Measurements from ENCODE around the gene PTGS1.
"Not testable (repeated sequence)": the region's sequence is repeated elsewhere in the genome, so short reads cannot be mapped to it uniquely, and the experiment has no call there.

Gene PTGS1

DNA sequence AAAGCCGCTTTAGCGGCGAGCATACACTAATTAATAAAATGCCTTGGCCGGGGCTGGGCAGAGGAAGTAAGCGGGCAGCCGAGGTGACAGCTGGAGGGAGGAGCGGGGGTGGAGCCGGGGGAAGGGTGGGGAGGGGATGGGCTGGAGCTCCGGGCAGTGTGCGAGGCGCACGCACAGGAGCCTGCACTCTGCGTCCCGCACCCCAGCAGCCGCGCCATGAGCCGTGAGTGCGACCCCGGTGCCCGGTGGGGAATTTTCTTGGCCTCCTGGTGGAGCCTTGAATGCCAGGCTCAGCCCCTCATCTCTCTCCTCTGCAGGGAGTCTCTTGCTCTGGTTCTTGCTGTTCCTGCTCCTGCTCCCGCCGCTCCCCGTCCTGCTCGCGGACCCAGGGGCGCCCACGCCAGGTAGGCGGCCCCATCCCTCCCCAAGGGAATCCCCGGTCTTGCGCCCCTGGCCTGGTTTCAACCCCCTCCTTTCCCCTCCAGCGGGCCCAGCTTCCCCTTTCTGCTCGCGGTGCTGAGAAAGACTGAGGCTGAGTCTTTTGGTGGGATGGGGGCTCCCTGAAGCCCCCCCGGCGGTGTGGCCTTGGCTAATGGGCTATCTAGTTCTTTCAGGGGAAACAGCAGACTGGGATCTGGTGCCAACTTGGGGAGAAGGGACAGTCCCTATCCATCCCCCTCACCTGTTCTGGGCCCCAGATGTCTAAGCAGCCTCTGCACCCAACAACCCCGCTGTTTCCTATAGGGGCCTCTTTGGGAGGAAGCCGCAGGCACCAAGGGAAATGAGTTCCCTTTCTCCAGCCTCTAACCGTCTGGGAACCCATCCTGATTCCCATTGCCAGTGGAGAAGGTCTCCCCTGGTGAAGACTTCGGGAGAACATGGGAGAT, at the start of gene PTGS1:
TSS of gene PTGS1 (plus strand) at position 156 of the 887 bp plus-strand sequence. CDS start at position 217, 61 bp downstream.
- Histone ChIP-seq H4K20me1 (ENCODE audit: low read depth, low read length) (no peaks in the 10 kb centered on the region), H3K9me3 (ENCODE audit: insufficient read depth, low read length) (no peaks in the 10 kb centered on the region), H3K79me2 (ENCODE audit: insufficient read depth, low read length) (no peaks in the 10 kb centered on the region), H3K36me3 (ENCODE audit: low read length) (no peaks in the 10 kb centered on the region), H3K9me2 (replicated peaks; ENCODE audit: insufficient read depth, low read length) (no peaks in the 10 kb centered on the region), H3K27me3 (ENCODE audit: low read length) (no peaks in the 10 kb centered on the region), H3K4me2 (ENCODE audit: low read depth, low read length, poor library complexity, severe bottlenecking) (peak within 1 kb of the TSS; percentile 66), H3K27ac (ENCODE audit: low read depth, low read length) (no peak within 1 kb of the TSS), H3F3A (ENCODE audit: insufficient read depth) (no peaks in the 10 kb centered on the region), H3K9ac (ENCODE audit: low read length) (peak within 1 kb of the TSS; percentile 34), H3K4me3 (ENCODE audit: insufficient read depth, low read length, poor library complexity, severe bottlenecking) (peak within 1 kb of the TSS; percentile 40), H2AFZ (ENCODE audit: low read depth, low read length, severe bottlenecking) (peak within 1 kb of the TSS; percentile 88)
- TF ChIP-seq CTCF (IDR thresholded peaks at IDR 0.05; ENCODE audit: insufficient read depth, low read length, poor library complexity, severe bottlenecking), result no peak
- no peak for TF ChIP-seq EZH2phosphoT487 (conservative IDR thresholded peaks at IDR 0.05; ENCODE audit: low read length)

DNA sequence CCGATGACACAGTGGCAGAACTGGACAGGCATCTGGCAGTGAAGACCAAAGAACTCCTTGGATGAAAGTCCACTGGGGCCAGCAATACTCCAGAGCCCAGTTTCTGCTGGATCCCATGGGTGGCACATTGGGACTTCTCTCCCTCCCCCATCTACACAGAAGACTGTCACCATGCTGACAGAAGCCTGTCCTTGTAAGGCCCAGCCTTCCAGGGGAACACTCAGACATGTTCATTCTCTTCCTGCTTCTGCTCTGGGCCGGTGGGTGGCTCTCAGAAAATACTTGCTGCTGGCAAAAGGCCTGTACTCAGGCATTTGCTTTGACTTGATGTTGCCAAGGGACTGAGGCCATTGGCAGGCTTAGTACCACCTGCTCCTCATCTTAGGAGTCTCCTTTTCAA, 48.3 kb upstream of the PTGS1 start:
- H3K9me3 ChIP-seq (ENCODE audit: insufficient read depth, low read length), result no peaks in the 10 kb centered on the region
- no peaks in the 10 kb centered on the region for H3F3A ChIP-seq (ENCODE audit: insufficient read depth)
- H3K9ac ChIP-seq (ENCODE audit: low read length), result no peak overlapping the region
- no peak overlapping the region for H3K27ac ChIP-seq (ENCODE audit: low read depth, low read length)
- H3K79me2 ChIP-seq (ENCODE audit: insufficient read depth, low read length), result no peaks in the 10 kb centered on the region
- H3K27me3 ChIP-seq (ENCODE audit: low read length), result no peaks in the 10 kb centered on the region
- no peaks in the 10 kb centered on the region; the same call in 1 of the 2 replicates for H3K36me3 ChIP-seq (ENCODE audit: low read length)
- no peak overlapping the region for H3K4me3 ChIP-seq (ENCODE audit: insufficient read depth, low read length, poor library complexity, severe bottlenecking)
- no peak overlapping the region for H2AFZ ChIP-seq (ENCODE audit: low read depth, low read length, severe bottlenecking)
- no peak overlapping the region for H3K4me2 ChIP-seq (ENCODE audit: low read depth, low read length, poor library complexity, severe bottlenecking)
- no peaks in the 10 kb centered on the region for H4K20me1 ChIP-seq (ENCODE audit: low read depth, low read length)
- no peaks in the 10 kb centered on the region for H3K9me2 ChIP-seq (replicated peaks; ENCODE audit: insufficient read depth, low read length)
- TF ChIP-seq CTCF (IDR thresholded peaks at IDR 0.05; ENCODE audit: insufficient read depth, low read length, poor library complexity, severe bottlenecking) (no peak), EZH2phosphoT487 (conservative IDR thresholded peaks at IDR 0.05; ENCODE audit: low read length) (no peak)

GRCh38 chr9:122324665-122325064, 46.2 kb upstream of the PTGS1 start:
- not testable (repeated sequence) for H2AFZ ChIP-seq (ENCODE audit: low read depth, low read length, severe bottlenecking); H3F3A ChIP-seq (ENCODE audit: insufficient read depth); H3K36me3 ChIP-seq (ENCODE audit: low read length); H3K79me2 ChIP-seq (ENCODE audit: insufficient read depth, low read length); H3K4me3 ChIP-seq (ENCODE audit: insufficient read depth, low read length, poor library complexity, severe bottlenecking); H3K4me2 ChIP-seq (ENCODE audit: low read depth, low read length, poor library complexity, severe bottlenecking); H3K9me2 ChIP-seq (replicated peaks; ENCODE audit: insufficient read depth, low read length); H4K20me1 ChIP-seq (ENCODE audit: low read depth, low read length); H3K9ac ChIP-seq (ENCODE audit: low read length); H3K27ac ChIP-seq (ENCODE audit: low read depth, low read length); H3K9me3 ChIP-seq (ENCODE audit: insufficient read depth, low read length); H3K27me3 ChIP-seq (ENCODE audit: low read length)

DNA sequence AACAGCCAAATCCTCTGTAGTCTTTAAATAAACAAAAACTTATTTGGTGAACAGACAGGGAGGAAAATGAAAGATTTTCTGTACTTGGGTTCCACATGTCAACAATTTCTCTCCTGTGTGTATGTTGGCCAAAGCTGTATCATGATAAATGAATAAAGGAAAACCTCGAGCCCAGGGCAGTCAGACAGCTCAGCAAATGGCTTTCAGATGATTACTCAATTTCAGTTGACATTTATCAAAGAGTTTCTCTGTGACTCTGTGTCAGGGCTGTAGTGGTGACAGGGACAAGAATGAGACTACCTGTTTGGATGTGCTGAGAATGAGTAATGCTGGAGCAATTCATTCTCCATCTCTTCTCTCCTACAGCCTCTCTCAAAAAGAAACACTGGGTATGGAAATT, 45.7 kb upstream of the PTGS1 start:
- TF ChIP-seq CTCF (IDR thresholded peaks at IDR 0.05; ENCODE audit: insufficient read depth, low read length, poor library complexity, severe bottlenecking) (no peak), EZH2phosphoT487 (conservative IDR thresholded peaks at IDR 0.05; ENCODE audit: low read length) (no peak)
- no peak overlapping the region for H3K27ac ChIP-seq (ENCODE audit: low read depth, low read length)

More for the DNA sequence above, 45.7 kb upstream of the PTGS1 start:
- H3K9ac ChIP-seq (ENCODE audit: low read length), result no peak overlapping the region
- H3K4me2 ChIP-seq (ENCODE audit: low read depth, low read length, poor library complexity, severe bottlenecking), result no peak overlapping the region
- H3K9me3 ChIP-seq (ENCODE audit: insufficient read depth, low read length), result no peaks in the 10 kb centered on the region
- H3K27me3 ChIP-seq (ENCODE audit: low read length), result no peaks in the 10 kb centered on the region
- H3K9me2 ChIP-seq (replicated peaks; ENCODE audit: insufficient read depth, low read length), result no peaks in the 10 kb centered on the region
- no peaks in the 10 kb centered on the region; the same call in 1 of the 2 replicates for H3K36me3 ChIP-seq (ENCODE audit: low read length)
- H3K4me3 ChIP-seq (ENCODE audit: insufficient read depth, low read length, poor library complexity, severe bottlenecking), result no peak overlapping the region
- H4K20me1 ChIP-seq (ENCODE audit: low read depth, low read length), result no peaks in the 10 kb centered on the region
- H2AFZ ChIP-seq (ENCODE audit: low read depth, low read length, severe bottlenecking), result no peak overlapping the region
- H3F3A ChIP-seq (ENCODE audit: insufficient read depth), result peaks cover 4% of the 10 kb centered on the region; the same call in 1 of the 2 replicates
- no peaks in the 10 kb centered on the region for H3K79me2 ChIP-seq (ENCODE audit: insufficient read depth, low read length)

All from SU-DHL-6 (cell line).